GM04504 (cell line): ENCODE measurements around the gene NUP93.
A peak's percentile ranks its signal among the peaks of the same experiment; 100 is the strongest.

Source experiments
- DNase-seq: peaks from one replicate; pipeline ENCODE4 v3.0.0-alpha.2; 2012; ENCODE audit warnings: low read depth

The NUP93 gene

GRCh38 chr16:56743840-56744239 lies 13.9 kb downstream of the NUP93 start:
- DNase-seq: peak; percentile 82

DNA sequence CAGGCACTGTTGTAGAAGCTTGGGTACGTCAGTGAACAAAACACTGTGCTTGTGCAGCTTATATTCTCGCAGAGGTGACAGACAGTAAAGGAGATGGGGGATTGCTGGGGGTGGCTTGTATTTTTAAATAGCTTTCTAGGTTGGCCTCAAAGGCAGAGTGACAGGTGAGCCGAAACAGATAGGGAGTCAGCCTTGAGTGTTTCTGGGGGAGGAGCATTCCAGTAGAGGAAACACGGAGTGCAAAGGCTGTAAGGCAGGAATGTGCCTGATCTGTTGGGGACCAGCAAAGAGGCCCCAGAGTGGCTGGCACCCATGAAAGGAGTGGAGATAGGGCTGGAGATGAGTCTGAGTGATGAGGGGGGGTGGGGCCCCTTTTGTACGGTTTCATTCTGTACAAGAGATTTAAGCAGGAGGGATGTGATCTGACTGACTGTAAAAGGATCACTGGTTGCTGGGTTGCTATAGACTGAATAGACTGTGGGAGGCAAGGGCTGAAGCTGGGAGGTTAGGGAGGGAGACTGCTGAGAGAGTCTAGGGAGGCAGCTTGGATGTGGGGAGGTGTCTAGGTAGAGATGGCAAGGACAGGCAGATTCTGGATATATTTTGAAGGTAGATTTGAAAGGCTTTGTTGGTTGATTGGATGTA lies 15.2 kb downstream of the NUP93 start:
- DNase-seq: no peak

DNA sequence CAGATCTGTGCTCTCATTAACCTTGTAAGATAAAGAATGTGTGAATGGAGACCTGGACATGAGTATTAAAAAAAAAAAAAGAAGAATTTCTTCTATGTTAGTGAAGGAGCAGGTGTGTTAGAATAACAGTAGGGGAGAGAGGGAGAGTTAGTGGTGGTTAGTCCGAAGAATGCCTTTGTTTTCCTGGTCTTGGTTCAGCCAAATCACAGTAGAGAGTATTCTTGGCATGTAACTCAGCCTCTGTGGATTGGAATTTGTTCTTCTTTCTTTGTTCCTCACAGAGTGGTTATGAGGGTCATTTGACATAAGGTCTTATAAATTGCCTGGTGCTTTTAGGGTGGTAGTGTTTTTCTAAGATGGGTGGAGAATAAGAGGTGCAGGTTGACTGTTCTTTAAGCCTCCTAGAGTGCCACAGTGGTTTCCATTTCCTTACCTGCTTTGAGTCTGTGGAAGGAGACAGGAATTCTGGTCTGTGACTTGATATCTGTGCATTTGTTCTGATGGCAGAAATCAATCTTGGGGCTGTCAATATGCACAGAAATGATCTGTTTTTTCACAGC lies 17.6 kb downstream of the NUP93 start:
- no peak for DNase-seq

DNA sequence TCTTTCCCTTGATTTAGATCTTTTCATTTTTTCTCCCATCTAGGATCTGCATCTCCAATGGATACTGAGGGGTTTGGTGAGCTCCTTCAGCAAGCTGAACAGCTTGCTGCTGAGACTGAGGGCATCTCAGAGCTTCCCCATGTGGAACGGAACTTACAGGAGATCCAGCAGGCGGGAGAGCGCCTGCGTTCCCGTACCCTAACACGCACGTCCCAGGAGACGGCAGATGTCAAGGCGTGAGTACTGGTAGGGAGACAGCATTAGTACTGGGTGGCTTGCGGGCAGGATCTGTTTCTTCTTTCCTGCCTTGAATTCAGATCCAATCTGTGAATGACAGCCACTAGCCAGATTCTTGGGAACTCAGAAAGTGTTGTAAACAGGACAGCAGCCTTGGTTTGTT lies 18.3 kb downstream of the NUP93 start:
- no peak for DNase-seq

DNA sequence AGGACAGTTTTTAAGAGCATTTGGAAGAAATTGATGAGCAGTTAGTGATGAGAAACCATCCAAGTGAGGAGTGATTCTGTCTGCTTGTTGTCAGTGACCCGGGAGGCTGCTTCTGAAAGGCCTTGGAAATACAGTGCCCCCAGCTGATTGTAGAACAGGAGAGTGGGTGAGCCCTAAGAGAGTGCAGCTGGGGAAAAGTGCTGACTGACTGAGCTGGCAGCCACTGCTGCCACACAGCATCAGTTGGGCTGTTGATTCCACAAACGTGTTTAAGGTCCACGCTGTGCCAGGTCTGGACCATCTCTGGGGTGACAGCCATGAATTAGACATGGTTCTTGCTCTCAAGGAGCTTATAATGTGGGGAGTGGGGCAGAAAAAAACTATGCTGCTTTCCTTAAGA lies 18.9 kb downstream of the NUP93 start:
- no peak for DNase-seq

- DNase-seq: no peak
These were observed 20.0 kb downstream of the NUP93 start for GRCh38 chr16:56749672-56750491.

DNA sequence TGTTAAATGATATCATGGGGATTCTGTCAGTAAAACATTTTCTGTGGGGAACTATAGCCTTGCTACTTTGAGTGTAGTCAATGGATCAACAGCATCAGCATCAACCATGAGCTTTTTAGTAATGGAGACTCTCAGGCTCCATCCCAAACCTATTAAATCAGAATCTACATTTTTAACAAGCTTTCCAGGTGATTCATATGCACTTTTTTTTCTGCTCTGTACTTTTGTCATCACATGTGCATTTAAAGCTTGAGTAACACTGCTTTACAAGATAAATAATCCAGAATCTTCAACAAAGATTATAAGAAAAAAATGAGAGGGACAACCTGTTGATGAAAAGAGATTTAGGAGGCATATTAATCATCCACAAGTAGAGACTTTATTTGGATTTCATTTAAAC lies 23.5 kb downstream of the NUP93 start:
- DNase-seq: no peak

GRCh38 chr16:56755038-56755437 lies 25.1 kb downstream of the NUP93 start:
- DNase-seq: no peak

DNA sequence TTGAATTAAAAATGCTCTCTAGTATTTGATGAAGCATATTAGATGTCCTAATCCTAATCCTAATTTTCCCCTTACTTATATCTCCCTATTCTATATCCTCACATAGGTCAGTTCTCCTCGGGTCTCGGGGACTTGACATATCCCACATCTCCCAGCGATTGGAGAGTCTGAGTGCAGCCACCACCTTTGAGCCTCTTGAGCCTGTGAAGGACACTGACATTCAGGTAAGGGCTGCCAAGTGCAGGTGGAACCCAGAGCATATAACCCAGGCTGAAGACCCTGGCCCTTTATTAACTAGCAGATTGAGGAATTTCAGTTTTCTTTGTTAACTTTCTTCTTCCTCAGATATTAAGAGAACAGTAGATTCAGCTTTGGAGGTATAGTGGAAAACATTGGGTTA lies 28.5 kb downstream of the NUP93 start:
- no peak for DNase-seq

- no peak for DNase-seq
These were observed 29.0 kb downstream of the NUP93 start for GRCh38 chr16:56758930-56759329.

GRCh38 chr16:56763291-56763916 lies 33.5 kb downstream of the NUP93 start:
- no peak for DNase-seq

- DNase-seq: no peak
These were observed 34.9 kb downstream of the NUP93 start for GRCh38 chr16:56764835-56765234.

- DNase-seq: no peak
These were observed 36.0 kb downstream of the NUP93 start for GRCh38 chr16:56765949-56766348.

DNA sequence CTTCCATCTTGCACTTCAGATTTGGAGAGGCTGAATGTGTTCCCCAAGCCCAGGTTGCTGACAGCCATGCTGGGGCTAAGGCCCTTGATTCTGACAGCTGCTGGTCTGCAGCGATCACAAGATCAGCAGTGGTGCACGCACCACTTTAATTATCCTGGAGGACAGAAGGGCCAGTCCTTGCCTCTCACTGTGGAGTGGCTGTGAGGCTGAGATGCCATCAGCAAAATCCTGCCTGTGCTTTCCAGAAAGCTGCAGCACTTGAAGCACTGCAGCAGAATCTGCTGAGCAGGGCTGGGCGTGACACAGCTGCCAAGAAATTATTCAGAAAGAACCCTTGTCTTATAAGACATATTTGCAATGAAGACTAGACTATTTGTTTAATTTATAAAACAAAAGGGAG lies 37.1 kb downstream of the NUP93 start:
- no peak for DNase-seq

DNA sequence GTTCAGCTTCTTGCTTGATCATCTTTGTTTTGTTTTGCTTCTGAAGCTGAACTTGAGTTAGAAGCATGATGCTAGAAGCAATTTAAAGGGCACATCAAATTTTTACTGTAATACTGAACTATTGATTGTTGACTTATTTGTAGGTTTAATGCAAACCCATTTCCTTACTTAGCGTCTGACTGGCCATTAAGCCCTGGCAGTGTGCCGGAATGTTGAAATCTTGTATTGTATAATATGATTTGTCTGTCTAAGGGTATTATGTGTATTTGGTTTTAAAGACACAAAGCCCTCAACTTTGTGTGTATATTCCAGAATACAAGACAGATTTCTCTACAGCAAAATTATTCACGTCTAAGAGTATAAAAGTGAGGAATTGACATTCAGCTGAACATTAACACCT lies 39.7 kb downstream of the NUP93 start:
- DNase-seq: no peak

DNA sequence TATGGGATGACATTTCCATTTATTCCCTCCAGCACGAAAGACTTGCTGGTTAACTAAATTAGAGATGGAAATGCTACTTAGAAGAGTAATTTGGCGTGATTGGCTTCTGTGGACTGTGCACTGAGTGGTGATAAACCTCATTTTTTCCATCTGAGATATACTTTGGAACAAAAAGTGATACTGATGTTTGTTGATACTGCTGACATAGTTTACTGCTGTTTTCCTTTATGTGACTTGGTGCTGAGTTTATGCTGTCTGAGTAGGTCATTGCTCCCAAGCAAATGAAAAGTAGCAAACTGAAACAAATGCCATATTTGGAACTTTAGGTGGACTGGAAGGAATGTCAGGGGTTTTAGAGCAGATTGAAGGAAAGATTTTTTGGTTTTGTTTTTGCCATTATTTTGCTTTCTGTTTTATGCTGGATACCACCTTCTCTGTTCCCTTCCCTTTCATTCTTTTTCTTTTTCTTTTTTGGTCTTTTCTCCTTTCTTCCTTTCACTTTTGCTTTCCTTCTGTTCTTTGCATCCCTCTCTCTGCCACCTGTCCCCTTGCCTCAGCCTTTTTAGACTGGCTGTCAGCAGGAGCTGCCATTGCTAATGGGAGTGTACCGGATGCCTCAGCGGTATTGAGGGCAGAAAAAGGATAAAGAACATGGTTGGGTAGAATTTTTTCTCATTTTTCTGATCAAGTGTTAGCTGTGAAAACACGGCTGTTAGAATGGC lies 41.8 kb downstream of the NUP93 start:
- no peak for DNase-seq

DNA sequence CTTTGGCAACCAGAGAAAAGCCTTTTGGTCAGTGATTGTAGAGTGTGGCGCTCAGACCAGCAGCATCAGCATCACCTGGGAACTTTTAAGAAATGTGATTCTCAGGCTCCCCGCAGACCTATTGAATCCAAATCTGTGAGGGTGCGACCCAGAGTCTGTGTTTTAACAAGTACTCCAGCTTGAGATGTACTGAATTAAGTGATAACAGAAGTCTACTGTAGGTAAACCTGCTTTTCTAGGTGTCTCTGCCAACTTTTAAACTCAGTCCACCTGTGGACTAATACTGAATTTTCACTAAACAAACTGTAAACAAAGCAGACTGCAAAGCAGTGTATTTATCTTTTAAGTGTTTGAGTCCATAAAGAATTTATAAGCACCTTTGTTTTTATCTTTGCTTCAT lies 43.6 kb downstream of the NUP93 start:
- DNase-seq: no peak

- no peak for DNase-seq
These were observed 44.2 kb downstream of the NUP93 start for GRCh38 chr16:56774016-56774680.

GRCh38 chr16:56775162-56775561 lies 45.2 kb downstream of the NUP93 start:
- DNase-seq: no peak

- DNase-seq: no peak
These were observed 46.6 kb downstream of the NUP93 start for GRCh38 chr16:56776562-56776961.

- no peak for DNase-seq
These were observed 47.1 kb downstream of the NUP93 start for GRCh38 chr16:56777001-56777400.

GRCh38 chr16:56777482-56777881 lies 47.6 kb downstream of the NUP93 start:
- DNase-seq: no peak
